ENCODE measurements around the gene DNAJC1.

The DNAJC1 gene

GRCh38 chr10:22027364-22028238 is 24.1 kb upstream of the DNAJC1 start:
- H3K4me3 ChIP-seq (ENCODE audit: low read depth, low read length): no peak overlapping the region
- CTCF ChIA-PET: interaction anchor here (0.7 kb wide), 1 partner anchor 1202 kb away, joined by 3 read pairs; no protein-coding TSS in a partner anchor
- H3K27ac ChIP-seq (ENCODE audit: extremely low read depth, low read depth, low read length): no peak overlapping the region
- H3K9me3 ChIP-seq (ENCODE audit: control insufficient read depth, insufficient read depth, low read depth, low read length): no peaks in the 10 kb centered on the region
- H3K36me3 ChIP-seq (ENCODE audit: control insufficient read depth in 2 of 2, insufficient read depth in 1 of 2, low read length in 2 of 2): no peaks in the 10 kb centered on the region
- POLR2A ChIA-PET: no interaction called here
- TF ChIP-seq ZNF677 (tag by site-specific recombination; IDR thresholded peaks at IDR 0.05) (peak; percentile 99), ZNF747 (tag by site-specific recombination; IDR thresholded peaks at IDR 0.05) (no peak)
- no peaks in the 10 kb centered on the region for H3K4me1 ChIP-seq (ENCODE audit: control insufficient read depth, insufficient read depth, low read length)

GRCh38 chr10:22026287-22026686 is 22.8 kb upstream of the DNAJC1 start:
- CTCF ChIA-PET: no interaction called here
- H3K4me1 ChIP-seq (ENCODE audit: control insufficient read depth, insufficient read depth, low read length): no peaks in the 10 kb centered on the region
- H3K9me3 ChIP-seq (ENCODE audit: control insufficient read depth, insufficient read depth, low read depth, low read length): no peaks in the 10 kb centered on the region
- no peaks in the 10 kb centered on the region for H3K36me3 ChIP-seq (ENCODE audit: control insufficient read depth in 2 of 2, insufficient read depth in 1 of 2, low read length in 2 of 2)
- no peak overlapping the region for H3K27ac ChIP-seq (ENCODE audit: extremely low read depth, low read depth, low read length)
- H3K4me3 ChIP-seq (ENCODE audit: low read depth, low read length): no peak overlapping the region
- POLR2A ChIA-PET: no interaction called here
- TF ChIP-seq ZNF426 (tag by site-specific recombination; IDR thresholded peaks at IDR 0.05): no peak
- TF ChIP-seq PBX3 (CRISPR knock-in tag; IDR thresholded peaks at IDR 0.05): no peak
- TF ChIP-seq ZSCAN30 (tag by site-specific recombination; IDR thresholded peaks at IDR 0.05): no peak
- no peak for TF ChIP-seq ZBTB17 (tag by site-specific recombination; IDR thresholded peaks at IDR 0.05)
- no peak for TF ChIP-seq GFI1B (tag by site-specific recombination; IDR thresholded peaks at IDR 0.05)
- no peak for TF ChIP-seq SALL2 (tag by site-specific recombination; IDR thresholded peaks at IDR 0.05; ENCODE audit: borderline replicate concordance)
- TF ChIP-seq ZNF169 (tag by site-specific recombination; IDR thresholded peaks at IDR 0.05): no peak
- no peak for TF ChIP-seq ZNF777 (tag by site-specific recombination; IDR thresholded peaks at IDR 0.05; ENCODE audit: borderline replicate concordance)
- no peak for TF ChIP-seq ZNF560 (tag by site-specific recombination; IDR thresholded peaks at IDR 0.05; ENCODE audit: borderline replicate concordance)
- no peak for TF ChIP-seq YY2 (tag by site-specific recombination; IDR thresholded peaks at IDR 0.05)

GRCh38 chr10:22023508-22023907 is 20.0 kb upstream of the DNAJC1 start:
- no peak overlapping the region for H3K4me3 ChIP-seq (ENCODE audit: low read depth, low read length)
- ChIA-PET POLR2A (no interaction called here), CTCF (no interaction called here)
- no peak overlapping the region for H3K27ac ChIP-seq (ENCODE audit: extremely low read depth, low read depth, low read length)
- no peaks in the 10 kb centered on the region for H3K36me3 ChIP-seq (ENCODE audit: control insufficient read depth in 2 of 2, insufficient read depth in 1 of 2, low read length in 2 of 2)
- H3K4me1 ChIP-seq (ENCODE audit: control insufficient read depth, insufficient read depth, low read length): no peaks in the 10 kb centered on the region
- no peaks in the 10 kb centered on the region for H3K9me3 ChIP-seq (ENCODE audit: control insufficient read depth, insufficient read depth, low read depth, low read length)
- no peak for TF ChIP-seq ZNF664 (tag by site-specific recombination; IDR thresholded peaks at IDR 0.05)
- TF ChIP-seq ZNF791 (tag by site-specific recombination; IDR thresholded peaks at IDR 0.05): no peak

GRCh38 chr10:22022257-22023032 is 18.9 kb upstream of the DNAJC1 start:
- H3K4me1 ChIP-seq (ENCODE audit: control insufficient read depth, insufficient read depth, low read length): no peaks in the 10 kb centered on the region
- POLR2A ChIA-PET: no interaction called here
- H3K4me3 ChIP-seq (ENCODE audit: low read depth, low read length): no peak overlapping the region
- CTCF ChIA-PET: interaction anchor here (0.7 to 1.5 kb wide), 2 partner anchors 11 to 955 kb away, joined by 3 read pairs; no protein-coding TSS in a partner anchor
- no peaks in the 10 kb centered on the region for H3K36me3 ChIP-seq (ENCODE audit: control insufficient read depth in 2 of 2, insufficient read depth in 1 of 2, low read length in 2 of 2)
- H3K9me3 ChIP-seq (ENCODE audit: control insufficient read depth, insufficient read depth, low read depth, low read length): no peaks in the 10 kb centered on the region
- H3K27ac ChIP-seq (ENCODE audit: extremely low read depth, low read depth, low read length): no peak overlapping the region
- TF ChIP-seq IKZF3 (tag by site-specific recombination; IDR thresholded peaks at IDR 0.05): no peak
- no peak for TF ChIP-seq ZNF354C (tag by site-specific recombination; IDR thresholded peaks at IDR 0.05; ENCODE audit: borderline replicate concordance, low read depth)
- TF ChIP-seq ZNF658 (tag by site-specific recombination; IDR thresholded peaks at IDR 0.05): no peak
- TF ChIP-seq ZFP37 (tag by site-specific recombination; IDR thresholded peaks at IDR 0.05): no peak
- TF ChIP-seq ZNF549 (tag by site-specific recombination; IDR thresholded peaks at IDR 0.05): no peak
- no peak for TF ChIP-seq ZNF701 (tag by site-specific recombination; IDR thresholded peaks at IDR 0.05)
- no peak for TF ChIP-seq KLF1 (tag by site-specific recombination; IDR thresholded peaks at IDR 0.05)
- TF ChIP-seq TSHZ1 (tag by site-specific recombination; IDR thresholded peaks at IDR 0.05; ENCODE audit: borderline replicate concordance): no peak
- no peak for TF ChIP-seq ZNF266 (tag by site-specific recombination; IDR thresholded peaks at IDR 0.05; ENCODE audit: low read depth)
